Tibial nerve (tissue), 4 donors: Measurements from ENCODE around the gene CENPP. TPM values are rescaled to one million over a fixed set of nuclear protein-coding genes. Genes with fewer than 3 reads are reported as not detected.

Experiments
- DNase-seq, 2 donors: peaks; one replicate each; pipeline ENCODE4 v3.0.0-alpha.2; 2019; ENCODE audit warnings: low spot score in 2 of 2
- H3K27ac ChIP-seq, 4 donors: fragments of 200-600 bp; sonication (generic) in 3 of 4; one replicate each; pipeline ENCODE4 v1.5.1; 2017 to 2019; ENCODE audit warnings: mild to moderate bottlenecking in 1 of 4
- H3K27me3 ChIP-seq, 2 donors: fragments of 200-600 bp; sonication (generic) in 1 of 2; one replicate each; pipeline versions ENCODE4 v1.5.1 to v1.6.0; 2017 to 2019
- H3K36me3 ChIP-seq, 3 donors: fragments of 200-600 bp; sonication (generic); one replicate each; pipeline ENCODE4 v1.5.1; 2018 to 2019
- H3K4me1 ChIP-seq, 4 donors: fragments of 200-600 bp; sonication (generic) in 3 of 4; one replicate each; pipeline ENCODE4 v1.5.1; 2017 to 2019
- H3K4me3 ChIP-seq, 4 donors: fragments of 200-600 bp; sonication (generic) in 3 of 4; one replicate each; pipeline ENCODE4 v1.5.1; 2017 to 2019; ENCODE audit warnings: mild to moderate bottlenecking in 1 of 4, moderate library complexity in 1 of 4
- H3K9me3 ChIP-seq, 4 donors: fragments of 200-600 bp; sonication (generic) in 3 of 4; one replicate each; pipeline ENCODE4 v1.5.1; 2017 to 2019
- CTCF ChIP-seq, 5 experiments: fragments of 200-600 bp in 3 of 5; fragments of 450-650 bp in 2 of 5; sonication (generic) in 3 of 5; IDR thresholded peaks; one replicate each; pipeline ENCODE4 v1.5.1; 2016 to 2019; ENCODE audit warnings: antibody characterized with exemption in 5 of 5, mild to moderate bottlenecking in 3 of 5, moderate library complexity in 2 of 5
- EP300 ChIP-seq, 2 donors: sonication (generic); formaldehyde crosslinking; IDR thresholded peaks; one replicate each; pipeline ENCODE4 v1.6.1; 2017; ENCODE audit warnings: antibody characterized with exemption in 2 of 2, mild to moderate bottlenecking in 1 of 2
- POLR2A ChIP-seq, 2 donors: fragments of 450-650 bp; IDR thresholded peaks; one replicate each; pipeline ENCODE4 v1.6.1; 2017; ENCODE audit warnings: antibody characterized with exemption in 2 of 2, mild to moderate bottlenecking in 2 of 2, moderate library complexity in 2 of 2
- WGBS, 2 donors: methylation state at CpG; one replicate each; pipeline ENCODE4 v1.1.5; 2018; 5-methylcytosine and 5-hydroxymethylcytosine counted together
- small RNA-seq: library from RNA; depleted of rRNA; stranded (forward); fragments of <200 nt; gene quantifications from one replicate; pipeline ENCODE3, GENCODE V24; 2016
- total RNA-seq, 4 donors: library from RNA; depleted of rRNA; stranded (reverse); fragments of >200 nt; gene quantifications; one replicate each; pipeline ENCODE4 v1.1.0, GENCODE V29; 2016

CENPP gene
- total RNA-seq, 4 donors from 2014 or later: 5.0 to 17.1 (median 6.9) TPM

GRCh38 chr9:92665836-92666235, 340.1 kb downstream of the CENPP start:
- H3K36me3 ChIP-seq: peaks cover 0 to 30% (median 0%) of the 10 kb centered on the region in 3 donors
- no peak for DNase-seq
- 83 to 84% methylated on average over 3 of the region's 3 CpGs for WGBS, 2 donors
- H3K27ac ChIP-seq: no peak overlapping the region
- no peaks in the 10 kb centered on the region for H3K9me3 ChIP-seq
- no peak overlapping the region for H3K4me3 ChIP-seq
- H3K27me3 ChIP-seq: no peaks in the 10 kb centered on the region
- TF ChIP-seq CTCF (IDR thresholded peaks at IDR 0.05) (no peak), POLR2A (IDR thresholded peaks at IDR 0.05) (no peak), EP300 (IDR thresholded peaks at IDR 0.05) (no peak)
- H3K4me1 ChIP-seq: peaks cover 0 to 48% (median 11%) of the 10 kb centered on the region in 4 donors

GRCh38 chr9:92666236-92666635, 340.5 kb downstream of the CENPP start:
- Histone ChIP-seq H3K36me3 (peaks cover 0 to 30% (median 0%) of the 10 kb centered on the region in 3 donors), H3K4me3 (no peak overlapping the region), H3K27me3 (no peaks in the 10 kb centered on the region), H3K4me1 (peaks cover 0 to 48% (median 15%) of the 10 kb centered on the region in 4 donors), H3K9me3 (no peaks in the 10 kb centered on the region), H3K27ac (no peak overlapping the region)
- WGBS, 2 donors: 80 to 87% methylated on average over 5 to 6 of the region's 6 CpGs
- DNase-seq: no peak
- TF ChIP-seq CTCF (IDR thresholded peaks at IDR 0.05) (no peak), EP300 (IDR thresholded peaks at IDR 0.05) (no peak), POLR2A (IDR thresholded peaks at IDR 0.05) (no peak)

- Histone ChIP-seq H3K4me1 (peaks cover 0 to 50% (median 17%) of the 10 kb centered on the region in 4 donors), H3K27me3 (no peaks in the 10 kb centered on the region), H3K27ac (no peak overlapping the region), H3K36me3 (peaks cover 0 to 26% (median 0%) of the 10 kb centered on the region in 3 donors), H3K4me3 (no peak overlapping the region), H3K9me3 (no peaks in the 10 kb centered on the region)
- no peak for TF ChIP-seq POLR2A (IDR thresholded peaks at IDR 0.05)
- WGBS, 2 donors: 81 to 83% methylated on average over 8 of the region's 8 CpGs
- no peak for DNase-seq
These were observed 341.3 kb downstream of the CENPP start for GRCh38 chr9:92666912-92667532.

GRCh38 chr9:92668746-92669526, 343.2 kb downstream of the CENPP start:
- peak overlapping the region in 3 of 4 donors; percentile 25 to 94 (median 89) for H3K27ac ChIP-seq
- 17% methylated on average over 14 of the region's 14 CpGs for WGBS, 2 donors
- peaks cover 0 to 50% (median 17%) of the 10 kb centered on the region in 4 donors for H3K4me1 ChIP-seq
- H3K27me3 ChIP-seq: no peaks in the 10 kb centered on the region
- H3K9me3 ChIP-seq: no peaks in the 10 kb centered on the region
- peaks cover 0 to 21% (median 0%) of the 10 kb centered on the region in 3 donors for H3K36me3 ChIP-seq
- peak overlapping the region; percentile 62 to 96 (median 86) for H3K4me3 ChIP-seq
- TF ChIP-seq POLR2A (IDR thresholded peaks at IDR 0.05): no peak
- TF ChIP-seq EP300 (IDR thresholded peaks at IDR 0.05): no peak
- TF ChIP-seq CTCF (IDR thresholded peaks at IDR 0.05): no peak
- DNase-seq: no peak

GRCh38 chr9:92669527-92669889, 343.8 kb downstream of the CENPP start:
- 1 to 2% methylated on average over 29 of the region's 29 CpGs for WGBS, 2 donors
- H3K27ac ChIP-seq: peak overlapping the region; percentile 25 to 94 (median 88)
- no peak for DNase-seq
- H3K4me1 ChIP-seq: peaks cover 0 to 50% (median 17%) of the 10 kb centered on the region in 4 donors
- H3K4me3 ChIP-seq: peak overlapping the region; percentile 62 to 96 (median 86)
- no peaks in the 10 kb centered on the region for H3K27me3 ChIP-seq
- H3K36me3 ChIP-seq: peaks cover 0 to 15% (median 0%) of the 10 kb centered on the region in 3 donors
- H3K9me3 ChIP-seq: no peaks in the 10 kb centered on the region
- no peak for TF ChIP-seq CTCF (IDR thresholded peaks at IDR 0.05)
- TF ChIP-seq EP300 (IDR thresholded peaks at IDR 0.05): no peak
- TF ChIP-seq POLR2A (IDR thresholded peaks at IDR 0.05): no peak

Small RNA genes within 50 kb of the gene (small RNA-seq; reads per million reads assigned to genes)
- not detected for gene AL157827.1
- gene MIR3651: not detected
- gene MIR4670: not detected
- 0.66 reads per million for gene SNORA84

Other genes starting within 250 kb of the CENPP start
- gene SPTLC1, start 210.5 kb upstream of the CENPP start, total RNA-seq: 10 to 100 TPM; 67.9 to 81.8 (median 76.0) TPM
- gene IARS1, start 32.3 kb upstream of the CENPP start, total RNA-seq: 100 to 1,000 TPM in 1 of 4 donors, 10 to 100 TPM in 3; 52.2 to 102 (median 78.1) TPM
- gene NOL8, start 603 bp upstream of the CENPP start, total RNA-seq: 10 to 100 TPM; 25.1 to 45.6 (median 31.4) TPM
- gene OGN, start 78.6 kb downstream of the CENPP start, total RNA-seq: 10 to 100 TPM in 3 of 4 donors, 1 to 10 TPM in 1; 4.2 to 33.9 (median 18.4) TPM
- gene OMD, start 98.5 kb downstream of the CENPP start, total RNA-seq: 10 to 100 TPM; 19.2 to 64.9 (median 59.5) TPM
- gene ASPN, start 156.6 kb downstream of the CENPP start, total RNA-seq: 10 to 100 TPM in 1 of 4 donors, 1 to 10 TPM in 3; 3.3 to 18.4 (median 5.5) TPM
- gene ECM2, start 210.0 kb downstream of the CENPP start, total RNA-seq: 10 to 100 TPM; 15.9 to 59.0 (median 53.6) TPM